C4-2B (cell line): ENCODE results near the gene TRPT1.

ENCODE experiments used
- CTCF ChIP-seq: fragments of 450-650 bp; conservative IDR thresholded peaks from 2 replicates; pipeline ENCODE4 v1.5.1; 2017; ENCODE audit warnings: mild to moderate bottlenecking
- ZFX ChIP-seq: fragments of 450-650 bp; IDR thresholded peaks from 2 replicates; pipeline ENCODE4 v1.6.1; 2017

GRCh38 chr11:64241241-64241490 lies 15.2 kb upstream of the TRPT1 start:
- no peak for TF ChIP-seq CTCF
- no peak for TF ChIP-seq ZFX
